DOHH2 (cell line): ENCODE data around the gene MOCS2.

Experiments used
- EZH2phosphoT487 ChIP-seq: fragments of 200-600 bp; sonication (generic); IDR thresholded peaks from 2 replicates; pipeline ENCODE4 v1.6.1; 2017; ENCODE audit warnings: borderline replicate concordance, mild to moderate bottlenecking, antibody characterized with exemption, low read length, moderate library complexity, mixed read lengths
- TF ChIP-seq, protein P1 (sequence below): fragments of 200-600 bp; sonication (generic); IDR thresholded peaks from one replicate; pipeline ENCODE4 v1.5.1; 2014; ENCODE audit warnings: antibody characterized with exemption, mild to moderate bottlenecking, low read depth, low read length; ENCODE audit not compliant: poor library complexity, severe bottlenecking

DNA sequence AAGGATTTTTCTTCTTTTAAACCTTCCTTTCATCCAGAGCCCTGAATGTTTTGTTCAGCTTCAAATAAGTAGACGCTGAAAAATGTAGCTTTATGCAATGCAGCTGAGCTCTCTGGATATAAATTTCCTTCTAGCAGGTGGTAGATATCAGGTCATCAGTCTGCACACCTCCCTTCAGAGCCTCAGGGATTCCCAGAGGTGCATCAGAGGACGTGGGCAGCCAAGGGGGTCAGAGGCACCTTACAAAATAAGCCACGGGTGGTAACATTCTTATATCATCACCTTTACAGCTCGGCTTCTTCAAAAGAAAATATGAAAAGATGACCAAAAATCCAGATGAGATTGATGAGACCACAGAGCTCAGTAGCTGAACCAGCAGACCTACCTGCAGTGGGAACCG, 19.3 kb downstream of the MOCS2 start:
- TF ChIP-seq, protein P1, sequence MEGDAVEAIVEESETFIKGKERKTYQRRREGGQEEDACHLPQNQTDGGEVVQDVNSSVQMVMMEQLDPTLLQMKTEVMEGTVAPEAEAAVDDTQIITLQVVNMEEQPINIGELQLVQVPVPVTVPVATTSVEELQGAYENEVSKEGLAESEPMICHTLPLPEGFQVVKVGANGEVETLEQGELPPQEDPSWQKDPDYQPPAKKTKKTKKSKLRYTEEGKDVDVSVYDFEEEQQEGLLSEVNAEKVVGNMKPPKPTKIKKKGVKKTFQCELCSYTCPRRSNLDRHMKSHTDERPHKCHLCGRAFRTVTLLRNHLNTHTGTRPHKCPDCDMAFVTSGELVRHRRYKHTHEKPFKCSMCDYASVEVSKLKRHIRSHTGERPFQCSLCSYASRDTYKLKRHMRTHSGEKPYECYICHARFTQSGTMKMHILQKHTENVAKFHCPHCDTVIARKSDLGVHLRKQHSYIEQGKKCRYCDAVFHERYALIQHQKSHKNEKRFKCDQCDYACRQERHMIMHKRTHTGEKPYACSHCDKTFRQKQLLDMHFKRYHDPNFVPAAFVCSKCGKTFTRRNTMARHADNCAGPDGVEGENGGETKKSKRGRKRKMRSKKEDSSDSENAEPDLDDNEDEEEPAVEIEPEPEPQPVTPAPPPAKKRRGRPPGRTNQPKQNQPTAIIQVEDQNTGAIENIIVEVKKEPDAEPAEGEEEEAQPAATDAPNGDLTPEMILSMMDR = no peak
- no peak for TF ChIP-seq EZH2phosphoT487
